ENCODE results near the gene SPINK13.

- TF ChIP-seq CTCF (IDR thresholded peaks at IDR 0.05 in 4 of 5, conservative IDR thresholded peaks at IDR 0.05 in 1 of 5) = no peak
- no peak for TF ChIP-seq POLR2A (IDR thresholded peaks at IDR 0.05)
These were observed 7.4 kb upstream of the SPINK13 start for GRCh38 chr5:148261221-148261620.

Data from gastrocnemius medialis (tissue), 4 donors.